Neural progenitor cell (in vitro differentiated cells): Measurements from ENCODE around the gene SAMD11. TPM values are rescaled to one million over a fixed set of nuclear protein-coding genes. Genes with fewer than 3 reads are reported as not detected.

ENCODE experiments used
- DNase-seq: peaks from one replicate; pipeline ENCODE4 v3.0.0-alpha.2; 2016; ENCODE audit warnings: low spot score
- H2AFZ ChIP-seq: fragments of 200-600 bp; sonication (generic); replicated peaks from 2 replicates; pipeline ENCODE4 v1.6.1; 2016; ENCODE audit warnings: antibody characterized with exemption
- H3F3A ChIP-seq: fragments of 200-600 bp; sonication (generic); 2 replicates; pipeline ENCODE4 v1.6.1; 2016; ENCODE audit warnings: antibody characterized with exemption, low read depth
- H3K27ac ChIP-seq: fragments of 200-600 bp; sonication (generic); 2 replicates; pipeline ENCODE4 v1.5.1; 2016; ENCODE audit warnings: mild to moderate bottlenecking
- H3K27me3 ChIP-seq: fragments of 200-600 bp; sonication (generic); 2 replicates; pipeline ENCODE4 v1.6.1; 2016; ENCODE audit warnings: mild to moderate bottlenecking, moderate library complexity
- H3K36me3 ChIP-seq: fragments of 200-600 bp; sonication (generic); 2 replicates; pipeline ENCODE4 v1.5.1; 2016
- H3K4me1 ChIP-seq: fragments of 200-600 bp; sonication (generic); 2 replicates; pipeline ENCODE4 v1.6.1; 2016; ENCODE audit warnings: mixed run types
- H3K4me2 ChIP-seq: fragments of 200-600 bp; sonication (generic); 2 replicates; pipeline ENCODE4 v1.6.1; 2016
- H3K4me3 ChIP-seq: fragments of 200-600 bp; sonication (generic); 2 replicates; pipeline ENCODE4 v1.5.1; 2016
- H3K79me2 ChIP-seq: fragments of 200-600 bp; sonication (generic); 2 replicates; pipeline ENCODE4 v1.6.1; 2016; ENCODE audit warnings: low read depth
- H3K9ac ChIP-seq: fragments of 200-600 bp; sonication (generic); 2 replicates; pipeline ENCODE4 v1.6.1; 2016
- H3K9me3 ChIP-seq: fragments of 200-600 bp; sonication (generic); 2 replicates; pipeline ENCODE4 v1.5.1; 2016; ENCODE audit warnings: low read depth
- H4K20me1 ChIP-seq: fragments of 200-600 bp; sonication (generic); 2 replicates; pipeline ENCODE4 v1.6.1; 2016; ENCODE audit warnings: low read depth
- H3K27ac Mint-ChIP-seq: 3 replicates; pipeline ENCODE4 v1.8.0; 2021; ENCODE audit warnings: mixed read lengths
- H3K27me3 Mint-ChIP-seq: 2 replicates; pipeline ENCODE4 v1.8.0; 2022; ENCODE audit warnings: low read depth, mild to moderate bottlenecking, inconsistent platforms, moderate library complexity, mixed read lengths; ENCODE audit not compliant: insufficient read depth
- H3K36me3 Mint-ChIP-seq: 3 replicates; pipeline ENCODE4 v1.8.0; 2021; ENCODE audit warnings: mixed read lengths
- H3K4me1 Mint-ChIP-seq: 3 replicates; pipeline ENCODE4 v1.8.0; 2021; ENCODE audit warnings: mixed read lengths
- H3K4me3 Mint-ChIP-seq: 3 replicates; pipeline ENCODE4 v1.8.0; 2021; ENCODE audit warnings: mild to moderate bottlenecking, moderate library complexity, mixed read lengths
- H3K9me3 Mint-ChIP-seq: 3 replicates; pipeline ENCODE4 v1.8.0; 2020; ENCODE audit warnings: mixed read lengths
- CTCF ChIP-seq: fragments of 200-600 bp; sonication (generic); IDR thresholded peaks from 2 replicates; pipeline ENCODE4 v1.5.1; 2017; ENCODE audit warnings: antibody characterized with exemption, mild to moderate bottlenecking
- EZH2 ChIP-seq: fragments of 200-600 bp; sonication (generic); IDR thresholded peaks from 2 replicates; pipeline ENCODE4 v1.6.1; 2017; ENCODE audit warnings: antibody characterized with exemption, mild to moderate bottlenecking, moderate library complexity
- EZH2phosphoT487 ChIP-seq: fragments of 200-600 bp; sonication (generic); IDR thresholded peaks from 2 replicates; pipeline ENCODE4 v1.6.1; 2017; ENCODE audit warnings: antibody characterized with exemption
- total RNA-seq: library from RNA; depleted of rRNA; stranded (reverse); fragments of >200 nt; gene quantifications from 2 replicates; pipeline ENCODE4 v1.2.3, GENCODE V29; 2015; ENCODE audit warnings: low replicate concordance

The SAMD11 gene
- total RNA-seq, 1 donor from 2014 or later: not detected

- Mint-ChIP-seq H3K4me1 (peaks cover 29% of the 10 kb centered on the region), H3K4me3 (no peak overlapping the region), H3K27ac (no peak overlapping the region), H3K9me3 (peaks cover 2% of the 10 kb centered on the region), H3K27me3 (peaks cover 13% of the 10 kb centered on the region), H3K36me3 (peaks cover 3% of the 10 kb centered on the region)
- no peaks in the 10 kb centered on the region for H3K4me1 ChIP-seq
- H3K79me2 ChIP-seq: no peaks in the 10 kb centered on the region
- no peak overlapping the region for H3K4me2 ChIP-seq
- H3K9me3 ChIP-seq: no peaks in the 10 kb centered on the region
- no peak overlapping the region for H3K4me3 ChIP-seq
- H4K20me1 ChIP-seq: no peaks in the 10 kb centered on the region
- H2AFZ ChIP-seq: no peak overlapping the region
- DNase-seq: no peak
- no peak overlapping the region for H3K27ac ChIP-seq
- no peak overlapping the region for H3K9ac ChIP-seq
- no peaks in the 10 kb centered on the region for H3F3A ChIP-seq
- peaks cover 83% of the 10 kb centered on the region for H3K27me3 ChIP-seq
- no peaks in the 10 kb centered on the region for H3K36me3 ChIP-seq
- TF ChIP-seq EZH2phosphoT487 (no peak), CTCF (no peak), EZH2 (no peak)
Measured at GRCh38 chr1:913491-914130, 10.1 kb upstream of the SAMD11 start.

GRCh38 chr1:914131-914890 lies 9.4 kb upstream of the SAMD11 start:
- Mint-ChIP-seq H3K4me1 (peaks cover 32% of the 10 kb centered on the region), H3K27ac (no peak overlapping the region), H3K9me3 (peaks cover 2% of the 10 kb centered on the region), H3K4me3 (no peak overlapping the region), H3K27me3 (peaks cover 14% of the 10 kb centered on the region), H3K36me3 (peaks cover 3% of the 10 kb centered on the region)
- H3K9me3 ChIP-seq: no peaks in the 10 kb centered on the region
- H3K27ac ChIP-seq: no peak overlapping the region
- peaks cover 90% of the 10 kb centered on the region for H3K27me3 ChIP-seq
- no peak for DNase-seq
- no peak overlapping the region for H2AFZ ChIP-seq
- no peak overlapping the region for H3K4me3 ChIP-seq
- H4K20me1 ChIP-seq: no peaks in the 10 kb centered on the region
- H3K4me1 ChIP-seq: no peaks in the 10 kb centered on the region
- H3K9ac ChIP-seq: no peak overlapping the region
- H3K79me2 ChIP-seq: no peaks in the 10 kb centered on the region
- no peak overlapping the region for H3K4me2 ChIP-seq
- H3F3A ChIP-seq: no peaks in the 10 kb centered on the region
- H3K36me3 ChIP-seq: no peaks in the 10 kb centered on the region
- no peak for TF ChIP-seq EZH2phosphoT487
- no peak for TF ChIP-seq CTCF
- no peak for TF ChIP-seq EZH2

GRCh38 chr1:914891-915280 lies 8.8 kb upstream of the SAMD11 start:
- Histone ChIP-seq H3F3A (no peaks in the 10 kb centered on the region), H3K9me3 (no peaks in the 10 kb centered on the region), H3K27me3 (peaks cover 96% of the 10 kb centered on the region), H3K9ac (no peak overlapping the region), H3K4me1 (no peaks in the 10 kb centered on the region), H3K4me3 (no peak overlapping the region), H3K27ac (no peak overlapping the region), H3K4me2 (no peak overlapping the region), H3K79me2 (no peaks in the 10 kb centered on the region), H3K36me3 (no peaks in the 10 kb centered on the region), H4K20me1 (peaks cover 2% of the 10 kb centered on the region), H2AFZ (no peak overlapping the region)
- Mint-ChIP-seq H3K36me3 (peaks cover 3% of the 10 kb centered on the region), H3K9me3 (peaks cover 2% of the 10 kb centered on the region), H3K27me3 (peaks cover 15% of the 10 kb centered on the region), H3K4me1 (peaks cover 32% of the 10 kb centered on the region), H3K4me3 (peak overlapping the region; percentile 52), H3K27ac (no peak overlapping the region)
- no peak for TF ChIP-seq CTCF
- no peak for TF ChIP-seq EZH2phosphoT487
- TF ChIP-seq EZH2: no peak
- no peak for DNase-seq
